Measurements from ENCODE around the gene TOMM40.

GRCh38 chr19:44856421-44857083 is 34.5 kb upstream of the TOMM40 start:
- TF ChIP-seq CTCF (conservative IDR thresholded peaks at IDR 0.05): no peak
- no peak for TF ChIP-seq EZH2 (IDR thresholded peaks at IDR 0.05; ENCODE audit: low read depth)

Data from PC-9 (cell line).